ENCODE data around the gene PPP2R2C.

Gene PPP2R2C

DNA sequence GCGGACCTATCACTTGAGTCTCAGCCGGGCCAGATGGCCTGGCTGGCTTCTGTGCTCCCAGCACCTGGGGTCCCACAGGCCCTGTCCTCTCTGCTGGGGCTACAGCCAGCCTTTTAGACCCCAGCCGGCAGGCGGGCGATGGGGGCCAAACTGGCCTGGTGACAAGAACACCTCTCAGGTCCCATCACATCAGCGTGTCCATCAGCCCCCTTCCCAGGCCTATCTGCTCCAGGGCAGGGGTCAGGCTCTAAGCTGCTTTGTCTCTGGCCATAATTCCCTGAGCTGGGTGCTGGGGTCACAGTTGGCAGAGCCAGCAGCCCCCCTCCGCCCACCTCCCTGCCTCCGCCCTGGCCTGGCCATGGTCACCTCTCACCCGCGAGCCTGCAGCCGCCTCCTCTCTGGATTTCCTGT, 77.7 kb downstream of the PPP2R2C start:
- no peak for DNase-seq (ENCODE audit: low spot score)
- TF ChIP-seq, protein P1, sequence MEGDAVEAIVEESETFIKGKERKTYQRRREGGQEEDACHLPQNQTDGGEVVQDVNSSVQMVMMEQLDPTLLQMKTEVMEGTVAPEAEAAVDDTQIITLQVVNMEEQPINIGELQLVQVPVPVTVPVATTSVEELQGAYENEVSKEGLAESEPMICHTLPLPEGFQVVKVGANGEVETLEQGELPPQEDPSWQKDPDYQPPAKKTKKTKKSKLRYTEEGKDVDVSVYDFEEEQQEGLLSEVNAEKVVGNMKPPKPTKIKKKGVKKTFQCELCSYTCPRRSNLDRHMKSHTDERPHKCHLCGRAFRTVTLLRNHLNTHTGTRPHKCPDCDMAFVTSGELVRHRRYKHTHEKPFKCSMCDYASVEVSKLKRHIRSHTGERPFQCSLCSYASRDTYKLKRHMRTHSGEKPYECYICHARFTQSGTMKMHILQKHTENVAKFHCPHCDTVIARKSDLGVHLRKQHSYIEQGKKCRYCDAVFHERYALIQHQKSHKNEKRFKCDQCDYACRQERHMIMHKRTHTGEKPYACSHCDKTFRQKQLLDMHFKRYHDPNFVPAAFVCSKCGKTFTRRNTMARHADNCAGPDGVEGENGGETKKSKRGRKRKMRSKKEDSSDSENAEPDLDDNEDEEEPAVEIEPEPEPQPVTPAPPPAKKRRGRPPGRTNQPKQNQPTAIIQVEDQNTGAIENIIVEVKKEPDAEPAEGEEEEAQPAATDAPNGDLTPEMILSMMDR (IDR thresholded peaks at IDR 0.05; ENCODE audit: extremely low read depth, missing control alignments): no peak

DNA sequence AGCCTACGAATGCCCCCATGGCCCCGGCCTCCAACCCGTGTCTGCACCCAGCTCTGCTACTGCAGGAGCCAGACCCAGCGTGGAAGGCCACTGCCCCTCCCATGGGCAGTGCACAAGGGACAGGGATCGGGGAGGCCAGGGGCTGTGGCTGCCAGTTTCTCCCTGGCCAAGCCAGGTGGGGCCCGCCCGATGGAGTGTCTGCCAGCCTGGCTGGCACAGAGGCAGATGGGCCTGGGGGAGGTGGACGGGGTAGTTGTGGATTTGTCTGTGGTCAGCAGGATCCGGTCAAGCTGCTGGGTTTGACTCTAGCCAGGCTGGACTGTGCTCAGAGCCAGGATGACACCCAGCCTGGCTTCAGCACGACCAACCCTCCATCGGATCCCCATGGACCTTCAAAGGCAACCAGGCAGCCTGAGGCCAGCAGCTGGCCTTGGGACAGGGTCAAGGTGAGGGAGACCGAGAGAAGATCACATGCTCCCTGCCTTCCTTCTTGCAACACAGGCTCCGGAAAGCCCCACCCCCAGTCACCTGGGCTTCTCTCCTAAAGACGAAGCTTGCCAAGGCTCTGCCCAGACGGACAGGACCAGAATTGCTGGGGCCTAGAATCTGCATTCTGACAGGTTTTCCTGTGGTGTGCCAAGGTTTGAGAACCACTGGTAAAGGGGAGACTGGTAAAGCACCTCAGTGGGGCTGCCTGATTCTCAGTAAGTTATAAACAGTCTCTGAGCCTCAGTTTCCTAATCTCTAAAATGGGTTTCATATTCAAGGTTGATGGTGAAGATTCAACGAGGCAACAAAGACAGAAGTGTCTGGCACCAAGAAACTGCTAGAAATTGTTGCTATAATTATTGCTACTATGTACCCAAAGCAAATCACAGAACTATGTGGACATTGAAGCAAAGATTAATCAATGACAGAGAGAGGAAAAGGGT, 78.6 kb downstream of the PPP2R2C start:
- no peak for DNase-seq (ENCODE audit: low spot score)
- TF ChIP-seq, protein P1 (IDR thresholded peaks at IDR 0.05; ENCODE audit: extremely low read depth, missing control alignments): no peak

DNA sequence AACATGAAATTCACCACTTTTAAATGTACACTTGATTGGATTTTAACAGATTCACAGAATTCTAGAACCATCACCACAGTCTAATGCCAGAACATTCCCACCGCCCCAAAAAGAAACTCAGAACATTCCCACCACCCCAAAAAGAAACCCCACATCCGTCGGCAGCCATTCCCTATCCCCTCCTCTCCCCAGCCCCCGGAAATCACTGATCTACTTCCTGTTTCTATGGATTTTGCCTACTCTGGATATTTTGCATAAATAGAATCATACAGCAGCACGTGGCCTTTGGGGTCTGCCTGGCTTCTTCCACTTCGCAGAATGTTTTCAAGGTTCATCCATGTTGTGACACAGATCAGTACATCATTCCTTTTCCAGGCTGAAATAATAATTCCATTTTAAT, 79.3 kb downstream of the PPP2R2C start:
- TF ChIP-seq, protein P1 (IDR thresholded peaks at IDR 0.05; ENCODE audit: extremely low read depth, missing control alignments): no peak
- DNase-seq (ENCODE audit: low spot score): no peak

DNA sequence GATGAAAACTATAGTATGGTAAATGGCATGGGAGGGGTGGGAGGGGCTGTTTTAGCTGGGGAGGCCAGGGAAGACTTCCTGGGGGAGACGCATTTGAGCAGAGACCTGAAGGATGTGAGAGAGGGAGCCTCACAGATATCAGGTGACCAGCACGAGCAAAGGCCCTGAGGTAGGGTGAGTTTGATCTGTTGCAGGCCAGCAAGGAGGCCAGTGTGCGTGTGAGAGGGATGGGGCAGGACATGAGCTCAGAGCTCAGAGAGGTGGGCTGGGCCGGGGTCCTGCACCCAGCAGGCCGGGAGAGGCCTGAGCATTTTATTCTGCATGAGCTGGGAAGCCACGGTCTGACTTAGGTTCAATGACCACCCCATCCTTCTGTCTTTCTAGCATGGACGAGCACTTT, 80.0 kb downstream of the PPP2R2C start:
- no peak for DNase-seq (ENCODE audit: low spot score)
- TF ChIP-seq, protein P1 (IDR thresholded peaks at IDR 0.05; ENCODE audit: extremely low read depth, missing control alignments): no peak

DNA sequence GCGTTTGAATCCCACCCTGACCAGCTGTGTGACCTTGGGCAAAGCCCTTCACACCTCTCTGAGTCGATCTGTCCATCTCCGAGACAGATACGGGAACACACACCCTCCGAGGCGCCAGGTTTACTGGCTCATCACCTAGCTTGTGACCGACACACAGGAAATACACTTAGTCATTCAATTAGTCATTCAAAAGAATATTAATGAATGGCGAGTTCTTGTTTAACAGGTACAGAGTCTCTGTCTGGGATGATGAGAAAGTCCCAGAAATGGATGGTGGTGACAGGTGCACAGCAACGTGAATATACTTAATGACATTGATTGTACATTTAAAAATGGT, 80.6 kb downstream of the PPP2R2C start:
- TF ChIP-seq, protein P1 (IDR thresholded peaks at IDR 0.05; ENCODE audit: extremely low read depth, missing control alignments): no peak
- no peak for DNase-seq (ENCODE audit: low spot score)

DNA sequence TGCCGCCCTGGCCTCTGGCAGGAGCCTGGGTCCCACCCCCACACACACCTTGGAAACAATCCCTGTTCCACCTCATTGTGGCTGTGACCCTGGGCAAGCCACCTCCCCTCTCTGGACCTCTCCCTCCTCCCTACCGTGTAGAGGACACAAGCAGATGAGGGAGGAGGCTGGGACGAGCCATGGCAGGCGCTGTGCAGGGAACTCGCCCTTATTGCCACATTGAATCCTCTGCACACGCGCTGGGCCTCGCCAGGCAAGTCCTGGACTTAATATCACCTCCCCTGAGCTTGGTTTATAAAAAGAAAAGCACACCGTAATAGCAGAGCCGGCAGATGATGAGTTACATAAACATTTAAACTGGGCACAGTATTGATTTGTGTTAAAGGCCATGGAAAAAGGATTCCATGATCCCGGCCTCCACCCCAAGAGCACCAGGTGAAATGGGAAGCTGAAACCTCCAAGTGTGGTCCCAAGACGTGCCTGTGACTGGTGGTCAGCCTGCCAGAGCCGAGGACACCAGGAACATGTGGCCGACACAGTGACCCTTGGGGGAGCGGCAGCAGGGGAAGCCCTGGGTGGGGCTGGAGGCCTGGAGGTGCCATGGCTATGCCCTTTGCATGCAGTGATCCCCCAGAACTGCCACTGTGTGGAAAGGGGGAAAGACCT, 81.1 kb downstream of the PPP2R2C start:
- DNase-seq (ENCODE audit: low spot score): no peak
- TF ChIP-seq, protein P1 (IDR thresholded peaks at IDR 0.05; ENCODE audit: extremely low read depth, missing control alignments): no peak

DNA sequence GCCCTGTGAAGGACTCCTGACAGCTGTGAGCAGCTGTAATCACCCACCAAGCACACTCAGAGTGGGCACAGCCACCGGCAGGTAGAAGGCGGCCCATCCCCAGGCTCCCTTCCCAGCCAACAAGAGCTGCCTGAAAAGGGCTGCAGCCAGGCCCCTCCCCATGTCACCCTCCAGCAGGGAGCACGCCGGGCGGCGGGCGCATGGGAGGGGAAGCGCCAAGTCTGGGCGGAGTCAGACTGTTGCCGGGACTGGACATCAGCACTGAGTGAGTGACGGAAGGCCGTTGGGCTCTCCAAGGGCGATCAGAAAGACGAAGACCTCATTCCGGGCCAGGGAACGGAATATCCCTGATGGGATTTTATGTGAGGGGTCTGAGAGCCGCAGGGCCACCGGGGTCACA, 82.1 kb downstream of the PPP2R2C start:
- TF ChIP-seq, protein P1 (IDR thresholded peaks at IDR 0.05; ENCODE audit: extremely low read depth, missing control alignments): no peak
- no peak for DNase-seq (ENCODE audit: low spot score)

All from GM20000 (cell line).